GM12872 (cell line): Measurements from ENCODE around the gene KIF3B.

Source experiments
- TF ChIP-seq, protein P1 (sequence below): IDR thresholded peaks from 3 replicates; pipeline ENCODE4 v1.5.1; 2011; ENCODE audit warnings: low read depth, mild to moderate bottlenecking, low read length, moderate library complexity; ENCODE audit not compliant: insufficient read depth

KIF3B gene

DNA sequence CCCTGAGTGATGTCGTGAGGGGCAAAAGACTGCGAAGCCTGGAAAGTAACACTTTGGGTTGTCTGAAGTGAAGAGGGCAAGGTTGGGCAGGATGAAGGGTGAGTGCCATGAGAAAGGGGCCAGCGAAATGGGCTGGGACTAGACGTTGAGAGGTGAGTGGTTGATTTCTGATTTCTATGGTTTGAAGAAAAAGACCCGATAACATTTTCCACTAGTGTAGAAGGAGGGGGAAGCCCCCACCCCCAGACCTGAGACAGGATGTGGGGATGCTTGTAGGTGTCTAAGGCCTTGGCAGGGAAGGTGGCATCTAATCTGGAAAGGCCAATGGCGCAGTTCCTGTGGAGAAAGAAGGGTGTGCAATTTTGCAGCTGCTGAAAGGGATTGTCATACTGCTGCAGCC, 25.3 kb upstream of the KIF3B start:
- TF ChIP-seq, protein P1, sequence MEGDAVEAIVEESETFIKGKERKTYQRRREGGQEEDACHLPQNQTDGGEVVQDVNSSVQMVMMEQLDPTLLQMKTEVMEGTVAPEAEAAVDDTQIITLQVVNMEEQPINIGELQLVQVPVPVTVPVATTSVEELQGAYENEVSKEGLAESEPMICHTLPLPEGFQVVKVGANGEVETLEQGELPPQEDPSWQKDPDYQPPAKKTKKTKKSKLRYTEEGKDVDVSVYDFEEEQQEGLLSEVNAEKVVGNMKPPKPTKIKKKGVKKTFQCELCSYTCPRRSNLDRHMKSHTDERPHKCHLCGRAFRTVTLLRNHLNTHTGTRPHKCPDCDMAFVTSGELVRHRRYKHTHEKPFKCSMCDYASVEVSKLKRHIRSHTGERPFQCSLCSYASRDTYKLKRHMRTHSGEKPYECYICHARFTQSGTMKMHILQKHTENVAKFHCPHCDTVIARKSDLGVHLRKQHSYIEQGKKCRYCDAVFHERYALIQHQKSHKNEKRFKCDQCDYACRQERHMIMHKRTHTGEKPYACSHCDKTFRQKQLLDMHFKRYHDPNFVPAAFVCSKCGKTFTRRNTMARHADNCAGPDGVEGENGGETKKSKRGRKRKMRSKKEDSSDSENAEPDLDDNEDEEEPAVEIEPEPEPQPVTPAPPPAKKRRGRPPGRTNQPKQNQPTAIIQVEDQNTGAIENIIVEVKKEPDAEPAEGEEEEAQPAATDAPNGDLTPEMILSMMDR = no peak

DNA sequence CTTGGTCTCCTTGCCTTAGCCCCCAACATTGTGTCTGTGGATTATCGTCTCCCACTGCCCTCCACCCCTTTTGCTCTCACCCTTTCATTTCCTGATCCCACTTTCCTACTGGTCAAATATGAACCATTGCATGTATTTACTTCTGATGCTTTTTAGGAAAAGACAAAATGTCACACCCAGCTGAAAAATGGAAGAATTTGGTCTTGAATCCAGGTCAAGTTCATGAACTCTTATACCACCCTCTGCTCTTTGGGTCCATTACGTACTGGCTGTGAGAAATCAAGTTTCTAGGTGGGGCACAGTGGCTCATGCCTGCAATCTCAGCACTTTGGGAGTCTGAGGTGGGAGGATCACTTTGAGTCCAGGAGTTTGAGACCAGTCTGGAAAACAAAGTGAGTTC, 15.8 kb upstream of the KIF3B start:
- TF ChIP-seq, protein P1 = no peak

DNA sequence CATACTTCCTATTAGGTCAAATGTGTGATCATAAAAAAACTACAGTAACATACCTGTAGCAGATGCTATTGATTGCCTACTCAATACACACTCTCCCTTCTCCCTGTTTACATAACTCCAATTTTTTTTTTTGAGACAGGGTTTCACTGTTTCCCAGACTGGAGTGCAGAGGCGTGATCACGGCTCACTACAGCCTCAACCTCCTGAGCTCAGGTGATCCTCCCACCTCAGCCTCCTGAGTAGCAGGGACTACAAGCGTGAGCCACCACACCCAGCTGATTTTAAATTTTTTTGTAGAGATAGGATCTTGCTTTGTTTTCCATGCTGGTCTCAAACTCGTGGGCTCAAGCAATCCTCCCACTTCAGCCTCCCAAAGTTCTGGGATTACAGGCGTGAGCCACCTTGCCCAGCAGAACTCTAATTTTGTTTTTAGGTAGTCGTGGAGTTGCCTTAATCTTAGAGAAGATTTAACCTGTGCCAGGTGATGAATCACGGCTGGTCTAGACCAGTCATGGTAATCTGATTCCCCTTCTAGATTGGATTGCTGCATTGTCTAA, 14.0 kb upstream of the KIF3B start:
- TF ChIP-seq, protein P1 = no peak

DNA sequence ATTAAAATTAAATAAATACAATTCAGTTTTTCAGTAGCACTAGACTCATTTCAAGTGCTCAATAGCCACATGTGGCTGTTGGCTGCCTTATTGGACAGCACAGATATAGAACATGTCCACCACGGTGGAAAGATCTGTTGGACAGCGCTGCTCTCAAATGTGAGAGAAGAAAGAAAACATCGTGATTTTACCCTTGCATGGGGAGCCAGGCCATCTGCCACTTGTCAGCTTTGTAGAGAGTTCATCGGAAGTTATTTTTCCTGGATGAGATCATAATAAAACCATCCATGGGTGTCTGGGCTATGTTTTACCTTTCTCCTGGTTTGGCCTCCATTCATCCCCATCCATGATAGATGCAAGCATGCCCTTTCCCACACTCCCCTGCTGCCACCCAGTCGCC, 5.8 kb upstream of the KIF3B start:
- TF ChIP-seq, protein P1 = no peak

DNA sequence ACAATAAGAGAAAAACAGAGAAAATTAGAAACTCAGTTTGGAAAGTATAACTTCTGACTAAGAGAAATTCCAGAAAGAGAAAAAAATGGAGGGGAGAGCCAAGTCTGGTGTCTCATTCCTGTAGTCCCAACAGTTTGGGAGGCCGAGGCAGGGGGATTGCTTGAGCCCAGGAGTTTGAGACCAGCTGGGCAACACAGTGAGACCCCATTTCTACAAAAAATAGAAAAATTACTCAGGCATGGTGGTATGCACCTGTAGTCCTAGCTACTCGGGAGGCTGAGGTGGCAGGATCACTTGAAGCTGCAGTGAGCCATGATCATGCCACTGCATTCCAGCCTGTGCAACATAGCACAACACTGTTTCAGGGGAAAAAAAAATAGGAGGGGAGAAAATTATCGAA, 3.1 kb upstream of the KIF3B start:
- TF ChIP-seq, protein P1 = no peak

DNA sequence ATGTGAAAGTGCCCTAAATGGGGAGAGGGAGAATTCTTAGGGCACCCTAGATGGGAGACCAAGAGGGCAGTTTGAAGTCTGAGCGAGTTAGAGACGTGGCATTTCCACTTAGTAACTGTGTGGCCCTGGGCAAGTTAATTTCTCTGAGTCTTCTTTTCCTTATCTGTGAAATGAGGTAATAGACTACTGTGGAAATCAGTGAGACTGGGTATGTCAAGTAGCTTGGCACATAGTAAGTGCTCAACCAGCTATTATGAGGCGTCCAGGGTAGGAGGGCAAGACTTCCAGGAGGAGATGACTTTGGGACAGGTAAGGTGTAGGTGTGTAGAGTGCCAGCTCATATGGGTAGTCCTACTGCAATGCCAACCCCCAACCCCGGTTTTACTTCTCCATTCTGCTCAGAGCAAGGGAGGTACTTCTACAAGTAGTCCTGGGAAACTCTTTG, 770 bp downstream of the KIF3B start:
- TF ChIP-seq, protein P1 = no peak

DNA sequence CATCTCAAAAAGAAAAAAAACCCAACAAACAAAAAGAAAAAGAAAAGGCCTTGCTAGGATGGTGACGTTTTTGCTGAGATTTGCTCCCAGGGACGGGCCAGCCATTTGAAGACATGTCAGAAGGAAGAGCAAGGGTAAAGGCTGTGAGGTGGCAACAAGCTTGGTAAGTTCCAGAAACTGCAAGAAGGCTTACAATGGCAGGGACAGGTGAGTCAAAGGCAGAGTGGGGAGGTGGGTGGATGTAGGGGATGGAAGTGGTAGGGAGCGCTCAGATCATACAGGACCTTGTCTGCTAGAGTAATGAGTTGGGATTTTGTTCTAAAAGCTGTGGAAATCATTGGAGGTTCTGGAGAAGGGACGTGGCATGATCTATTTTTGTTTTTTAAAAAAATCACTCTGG, 4.3 kb downstream of the KIF3B start:
- TF ChIP-seq, protein P1 = no peak
